Right kidney (tissue), 9 donors: ENCODE data around the gene RHEX.
"Not testable (repeated sequence)": the region's sequence is repeated elsewhere in the genome, so short reads cannot be mapped to it uniquely, and the experiment has no call there.

Experiments used
- DNase-seq: peaks from one replicate; pipeline ENCODE4 v3.0.0-alpha.2; 2016
- long read RNA-seq, 8 donors: transcript quantifications; one replicate each; lab custom pipeline, GENCODE V29; 2026

RHEX gene, protein sequence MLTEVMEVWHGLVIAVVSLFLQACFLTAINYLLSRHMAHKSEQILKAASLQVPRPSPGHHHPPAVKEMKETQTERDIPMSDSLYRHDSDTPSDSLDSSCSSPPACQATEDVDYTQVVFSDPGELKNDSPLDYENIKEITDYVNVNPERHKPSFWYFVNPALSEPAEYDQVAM
- long read RNA-seq, donor 1 = 0 reads
- long read RNA-seq, donor 2, partial matches to known transcripts = 0 of 1 reads
- long read RNA-seq, donor 2, other reads (novel, unspliced or antisense) = 0 of 1 reads
- long read RNA-seq, donor 3 = 0 reads
- long read RNA-seq, donor 4 = 0 reads
- long read RNA-seq, donor 5, partial matches to known transcripts = 0 of 1 reads
- long read RNA-seq, donor 5, other reads (novel, unspliced or antisense) = 0 of 1 reads
- long read RNA-seq, donor 6 = 0 reads
- long read RNA-seq, donor 7 = 0 reads
- long read RNA-seq, donor 8 = 0 reads

- DNase-seq = not testable (repeated sequence)
Measured at GRCh38 chr1:206052919-206053610, at the start of gene RHEX. RHEX (plus strand) TSS chr1:206053173; CDS start chr1:206097829, 44,656 bp downstream.

GRCh38 chr1:206003854-206004800 lies 48.8 kb upstream of the RHEX start:
- no peak for DNase-seq

GRCh38 chr1:206004826-206005225 lies 48.1 kb upstream of the RHEX start:
- DNase-seq = no peak

DNA sequence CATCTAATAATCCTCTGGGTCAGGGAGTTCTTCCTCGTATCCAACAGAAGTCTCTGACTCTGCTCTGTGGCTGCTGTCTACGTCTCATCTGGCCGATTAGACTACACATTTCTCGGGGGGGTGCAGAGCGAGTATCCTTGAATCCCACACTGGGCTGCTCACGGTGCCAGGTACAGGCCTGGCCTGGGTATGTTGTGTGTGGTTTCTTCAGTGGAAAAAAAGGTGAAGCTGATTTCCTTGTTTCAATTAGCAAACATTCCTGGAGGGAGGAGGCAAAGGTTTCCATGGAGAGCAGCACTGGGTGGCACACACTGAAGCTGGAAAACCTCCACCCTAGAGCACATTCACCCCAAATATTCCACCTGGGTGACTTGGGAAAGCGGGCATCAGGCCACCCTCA lies 47.7 kb upstream of the RHEX start:
- no peak for DNase-seq

GRCh38 chr1:206005778-206006180 lies 47.2 kb upstream of the RHEX start:
- DNase-seq = no peak

DNA sequence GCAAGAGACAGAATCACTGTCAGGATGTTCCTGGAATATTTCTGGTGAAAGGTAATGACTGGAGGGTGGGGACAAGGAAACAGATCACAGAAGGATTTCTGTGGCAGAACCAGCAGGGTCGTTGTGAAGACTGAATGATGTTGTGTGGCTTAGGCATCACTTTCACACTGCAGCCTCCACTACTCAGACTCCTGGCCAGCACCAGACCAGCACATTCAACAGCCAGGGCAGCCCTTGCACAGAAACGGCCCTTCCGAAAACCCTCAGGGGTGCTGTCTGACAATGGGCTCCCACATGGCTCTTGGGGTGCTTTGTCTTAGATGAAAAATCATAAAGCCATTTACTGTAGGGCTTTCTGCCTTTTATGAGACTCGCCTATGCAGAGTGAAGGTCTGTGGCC lies 46.0 kb upstream of the RHEX start:
- no peak for DNase-seq

DNA sequence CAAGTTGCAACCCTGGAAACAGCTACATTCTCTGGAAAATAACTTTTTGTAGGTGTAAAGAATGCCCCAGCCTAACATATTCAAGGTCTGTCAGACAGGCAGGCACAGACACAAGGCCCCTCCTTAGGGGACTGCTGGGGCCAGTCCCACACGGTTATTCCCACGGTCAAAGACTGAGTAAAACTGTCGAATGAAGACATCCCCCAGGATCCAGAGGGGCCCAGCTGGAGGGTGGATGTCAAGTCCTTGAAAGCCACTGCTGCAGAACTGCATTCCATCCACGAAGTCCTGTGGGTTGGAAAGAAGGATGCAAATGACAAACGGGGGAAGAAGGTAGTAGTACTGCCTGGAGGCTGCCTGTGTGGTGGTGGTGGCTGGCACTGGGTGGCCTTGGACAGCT lies 42.9 kb upstream of the RHEX start:
- DNase-seq = no peak

DNA sequence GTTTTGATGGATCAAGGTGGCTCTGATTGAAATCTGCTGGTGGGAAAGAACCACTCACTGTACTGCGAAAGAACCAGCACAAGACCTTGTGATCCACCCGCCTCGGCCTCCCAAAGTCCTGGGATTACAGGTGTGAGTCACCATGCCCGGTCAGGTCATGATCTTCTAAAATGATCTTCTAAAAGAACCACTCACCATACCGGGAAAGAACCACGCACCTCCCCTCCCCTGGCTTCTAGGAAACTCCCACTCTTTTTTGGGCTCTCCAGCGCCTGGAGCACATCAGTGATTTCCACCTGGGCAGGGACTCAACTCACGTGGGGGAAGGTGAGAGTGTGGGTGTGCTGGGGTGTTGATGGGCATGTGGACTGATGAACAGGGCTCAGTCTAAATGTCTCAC lies 41.9 kb upstream of the RHEX start:
- no peak for DNase-seq

DNA sequence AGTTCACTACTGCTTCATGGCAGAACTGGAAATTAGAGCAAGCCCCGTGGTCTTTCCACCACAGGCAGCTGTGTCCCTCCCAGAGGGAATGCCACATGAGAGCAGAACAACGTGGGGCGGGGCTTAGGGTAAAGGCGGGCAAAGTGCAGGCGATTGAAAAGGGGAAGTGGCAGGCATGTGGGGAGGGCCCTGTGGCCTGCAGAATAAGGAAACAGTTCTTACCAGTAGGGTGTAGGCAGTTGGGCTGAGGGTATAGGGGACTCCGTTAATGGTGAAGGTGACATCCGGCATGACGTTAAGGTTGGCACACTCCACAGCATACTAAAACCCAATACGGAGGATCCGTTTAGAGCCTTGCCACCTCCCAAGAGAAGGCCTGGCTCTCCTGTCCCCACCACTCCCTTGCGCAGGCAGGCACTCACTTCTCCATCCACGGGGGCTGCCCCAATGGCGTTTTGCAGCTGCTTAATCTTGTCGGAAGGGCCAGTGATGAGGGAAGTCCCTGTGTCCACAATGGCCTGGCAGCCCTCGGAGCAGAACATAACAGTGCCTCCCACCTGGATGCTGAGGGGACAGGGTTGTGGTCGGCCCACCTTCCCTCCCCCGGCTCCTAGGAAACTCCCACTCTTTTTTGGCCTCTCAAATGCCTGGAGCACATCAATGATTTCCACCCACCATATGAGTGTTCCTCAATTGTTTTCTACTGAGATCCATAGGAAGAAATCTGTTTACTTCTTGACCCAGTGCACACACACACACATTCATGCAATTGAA lies 40.7 kb upstream of the RHEX start:
- no peak for DNase-seq

GRCh38 chr1:206013026-206013795 lies 39.8 kb upstream of the RHEX start:
- no peak for DNase-seq

DNA sequence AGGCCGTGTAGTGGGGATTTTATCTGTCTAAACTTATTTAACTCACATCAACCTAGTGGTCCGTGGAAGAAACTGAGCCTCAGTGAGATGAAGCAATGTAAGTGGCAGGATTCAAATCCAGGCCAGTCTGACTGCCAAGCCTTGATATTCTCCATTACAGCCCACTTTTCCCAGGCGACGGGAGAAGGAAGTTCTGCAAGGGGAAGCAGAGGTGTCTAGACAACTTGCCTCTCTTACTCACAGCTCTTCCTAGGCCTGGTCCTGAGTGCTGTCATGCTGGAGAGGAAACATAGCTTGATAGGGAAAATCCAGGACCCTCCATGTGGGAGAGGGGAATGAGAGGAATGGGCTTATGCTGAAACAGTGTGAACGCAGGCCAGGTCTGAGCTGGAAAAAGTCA lies 38.4 kb upstream of the RHEX start:
- no peak for DNase-seq

- no peak for DNase-seq
Measured at GRCh38 chr1:206015071-206015470, 37.9 kb upstream of the RHEX start.

DNA sequence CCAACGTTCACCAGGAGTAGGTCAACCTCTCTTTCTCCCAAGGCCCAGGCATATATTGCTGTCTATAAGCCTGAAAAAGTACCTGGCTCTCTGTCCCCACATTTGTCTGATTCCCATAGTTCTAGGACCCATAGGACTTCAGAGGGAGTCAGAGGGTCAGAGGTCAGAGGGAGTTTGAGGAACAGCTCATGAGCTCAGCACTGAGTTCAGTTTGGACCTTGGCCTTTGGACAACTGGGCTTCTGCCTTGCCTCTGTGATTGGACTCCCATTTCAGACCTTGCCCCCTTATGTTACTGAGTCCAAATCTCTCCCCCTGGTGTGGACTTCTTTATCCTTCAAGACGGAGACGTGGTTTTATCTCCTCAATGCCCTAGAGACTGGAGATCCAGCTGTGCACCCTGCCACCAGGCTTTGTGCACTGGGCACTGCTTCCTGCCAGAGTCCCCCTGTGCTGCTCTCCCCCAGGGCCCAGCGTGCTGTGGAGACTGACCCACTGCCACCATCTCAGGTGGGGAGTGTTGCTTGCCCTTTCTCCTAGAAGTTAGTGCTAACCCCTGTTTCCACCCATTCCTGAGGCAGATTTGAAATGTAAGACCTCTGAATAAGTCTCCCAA lies 32.5 kb upstream of the RHEX start:
- no peak for DNase-seq

- no peak for DNase-seq
Measured at GRCh38 chr1:206021008-206021625, 31.9 kb upstream of the RHEX start.

GRCh38 chr1:206021626-206022365 lies 31.2 kb upstream of the RHEX start:
- no peak for DNase-seq

GRCh38 chr1:206022766-206023165 lies 30.2 kb upstream of the RHEX start:
- DNase-seq = no peak

GRCh38 chr1:206023695-206024094 lies 29.3 kb upstream of the RHEX start, which contains the start of gene CTSE:
CTSE (minus strand) TSS chr1:206023895; CDS start chr1:206023791, 104 bp downstream.
- DNase-seq = no peak

DNA sequence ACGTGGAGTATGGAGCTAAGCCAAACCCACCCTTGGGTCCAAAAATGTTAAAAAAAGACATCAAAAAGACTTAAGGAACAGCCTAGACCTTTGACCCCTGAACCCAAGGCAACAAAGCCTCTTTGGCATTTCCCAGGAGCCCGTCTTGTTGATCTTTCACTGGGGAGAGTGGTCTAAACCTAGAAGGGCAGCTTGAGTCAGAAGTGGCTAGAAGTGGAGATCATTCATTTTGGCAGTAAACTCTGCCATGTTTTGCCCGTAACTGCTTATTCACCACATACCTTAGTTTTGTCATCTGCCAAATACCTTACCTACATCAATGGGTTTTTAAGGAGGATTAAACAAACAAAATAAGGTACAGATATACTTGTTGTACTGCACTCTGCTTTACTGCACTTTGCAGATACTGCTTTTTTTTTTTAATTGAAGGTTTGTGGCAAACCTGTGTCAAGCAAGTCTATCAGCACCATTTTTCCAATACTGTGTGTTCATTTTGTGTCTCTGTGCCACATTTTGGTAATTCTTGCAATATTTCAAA lies 27.6 kb upstream of the RHEX start:
- no peak for DNase-seq

DNA sequence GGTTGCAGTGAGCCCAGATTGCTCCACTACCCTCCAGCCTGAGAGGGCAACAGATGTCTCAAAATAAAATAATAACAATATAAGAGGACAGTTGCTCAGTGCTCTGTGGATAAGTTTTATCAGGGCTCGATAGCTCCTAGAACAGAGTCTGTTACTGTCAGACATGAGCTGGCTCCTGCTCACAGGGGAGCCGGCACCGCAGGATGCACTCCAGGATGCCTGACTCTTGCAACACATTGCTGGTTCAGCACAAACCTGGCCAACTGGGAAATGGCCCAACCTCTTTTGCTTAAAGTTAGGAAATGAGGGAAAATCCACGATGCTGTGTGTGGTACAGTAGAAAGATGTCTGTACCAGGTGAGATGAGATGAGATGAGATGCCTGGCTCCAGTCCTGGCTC lies 23.5 kb upstream of the RHEX start:
- DNase-seq = no peak
